ENCODE results near the gene FAM76A. TPM values are rescaled to one million over a fixed set of nuclear protein-coding genes. Genes with fewer than 3 reads are reported as not detected.
"Not testable (repeated sequence)": the region's sequence is repeated elsewhere in the genome, so short reads cannot be mapped to it uniquely, and the experiment has no call there.

The FAM76A gene
- total RNA-seq, 6 donors from 2014 or later, result 10.9 to 50.3 (median 21.2) TPM

GRCh38 chr1:27795601-27796000 is 69.8 kb downstream of the FAM76A start:
- TF ChIP-seq POLR2A (IDR thresholded peaks at IDR 0.05) (no peak), EP300 (IDR thresholded peaks at IDR 0.05) (no peak), CTCF (IDR thresholded peaks at IDR 0.05) (no peak), POLR2AphosphoS5 (IDR thresholded peaks at IDR 0.05) (no peak)
- no peak overlapping the region for H3K4me3 ChIP-seq
- H3K9me3 ChIP-seq, result no peaks in the 10 kb centered on the region
- no peak for DNase-seq
- no peaks in the 10 kb centered on the region for H3K27me3 ChIP-seq
- H3K36me3 ChIP-seq, result peaks cover 27 to 94% (median 67%) of the 10 kb centered on the region in 4 donors
- no peak overlapping the region for H3K27ac ChIP-seq
- WGBS, 2 donors, result 48 to 50% methylated on average over 1 of the region's 1 CpG
- H3K4me1 ChIP-seq, result peaks cover 7 to 15% (median 11%) of the 10 kb centered on the region in 4 donors
- ATAC-seq (ENCODE audit: low FRiP score in 2 of 2), result no peak

- no peak overlapping the region for H3K27ac ChIP-seq
- no peaks in the 10 kb centered on the region for H3K4me1 ChIP-seq
- no peak for DNase-seq
- H3K9me3 ChIP-seq, result no peaks in the 10 kb centered on the region
- H3K4me3 ChIP-seq, result no peak overlapping the region
- no peak for ATAC-seq (ENCODE audit: low FRiP score in 2 of 2)
- H3K36me3 ChIP-seq, result peaks cover 12 to 87% (median 48%) of the 10 kb centered on the region in 4 donors
- TF ChIP-seq POLR2AphosphoS5 (IDR thresholded peaks at IDR 0.05) (no peak), EP300 (IDR thresholded peaks at IDR 0.05) (no peak), POLR2A (IDR thresholded peaks at IDR 0.05) (no peak), CTCF (IDR thresholded peaks at IDR 0.05) (no peak)
- WGBS, 2 donors, result 83 to 92% methylated on average over 5 of the region's 5 CpGs
- H3K27me3 ChIP-seq, result no peaks in the 10 kb centered on the region
These were observed 79.0 kb downstream of the FAM76A start for GRCh38 chr1:27804791-27805190.

- Histone ChIP-seq H3K4me1 (no peaks in the 10 kb centered on the region), H3K4me3 (no peak overlapping the region), H3K9me3 (no peaks in the 10 kb centered on the region), H3K27me3 (no peaks in the 10 kb centered on the region), H3K27ac (no peak overlapping the region), H3K36me3 (peaks cover 8 to 84% (median 38%) of the 10 kb centered on the region in 4 donors)
- TF ChIP-seq CTCF (IDR thresholded peaks at IDR 0.05), result no peak
- TF ChIP-seq POLR2AphosphoS5 (IDR thresholded peaks at IDR 0.05), result no peak
- TF ChIP-seq POLR2A (IDR thresholded peaks at IDR 0.05), result no peak
- TF ChIP-seq EP300 (IDR thresholded peaks at IDR 0.05), result no peak
- ATAC-seq (ENCODE audit: low FRiP score in 2 of 2) (no peak), DNase-seq (no peak)
- WGBS, 2 donors, result 91 to 94% methylated on average over 7 of the region's 7 CpGs
These were observed 81.0 kb downstream of the FAM76A start for GRCh38 chr1:27806758-27807157.

- Histone ChIP-seq H3K36me3 (peaks cover 2 to 84% (median 38%) of the 10 kb centered on the region in 4 donors), H3K9me3 (no peaks in the 10 kb centered on the region), H3K4me1 (no peaks in the 10 kb centered on the region), H3K4me3 (no peak overlapping the region), H3K27ac (no peak overlapping the region), H3K27me3 (no peaks in the 10 kb centered on the region)
- ATAC-seq (ENCODE audit: low FRiP score in 2 of 2) (no peak), DNase-seq (no peak)
- TF ChIP-seq CTCF (IDR thresholded peaks at IDR 0.05) (no peak), POLR2A (IDR thresholded peaks at IDR 0.05) (no peak), POLR2AphosphoS5 (IDR thresholded peaks at IDR 0.05) (no peak), EP300 (IDR thresholded peaks at IDR 0.05) (no peak)
- WGBS, 2 donors, result 75 to 82% methylated on average over 2 of the region's 2 CpGs
These were observed 81.6 kb downstream of the FAM76A start for GRCh38 chr1:27807385-27807784.

- H3K27me3 ChIP-seq; DNase-seq; H3K27ac ChIP-seq; H3K4me3 ChIP-seq; ATAC-seq (ENCODE audit: low FRiP score in 2 of 2); H3K9me3 ChIP-seq; H3K4me1 ChIP-seq: not testable (repeated sequence)
- WGBS, 2 donors, result 93 to 95% methylated on average over 3 of the region's 3 CpGs
- peaks cover 0 to 84% (median 38%) of the 10 kb centered on the region in 4 donors for H3K36me3 ChIP-seq
These were observed 82.4 kb downstream of the FAM76A start for GRCh38 chr1:27808131-27808530.

All from upper lobe of left lung (tissue), 6 donors.